HG02852 (cell line): ENCODE measurements around the gene PDLIM5.
"Not testable (repeated sequence)": the region's sequence is repeated elsewhere in the genome, so short reads cannot be mapped to it uniquely, and the experiment has no call there.

ENCODE experiments used
- ATAC-seq: cut with Tn5 transposase; IDR thresholded peaks from one replicate; pipeline ENCODE4 v1.9.1; 2021; ENCODE audit warnings: mild to moderate bottlenecking, moderate library complexity; ENCODE audit not compliant: unreplicated experiment

PDLIM5 gene

DNA sequence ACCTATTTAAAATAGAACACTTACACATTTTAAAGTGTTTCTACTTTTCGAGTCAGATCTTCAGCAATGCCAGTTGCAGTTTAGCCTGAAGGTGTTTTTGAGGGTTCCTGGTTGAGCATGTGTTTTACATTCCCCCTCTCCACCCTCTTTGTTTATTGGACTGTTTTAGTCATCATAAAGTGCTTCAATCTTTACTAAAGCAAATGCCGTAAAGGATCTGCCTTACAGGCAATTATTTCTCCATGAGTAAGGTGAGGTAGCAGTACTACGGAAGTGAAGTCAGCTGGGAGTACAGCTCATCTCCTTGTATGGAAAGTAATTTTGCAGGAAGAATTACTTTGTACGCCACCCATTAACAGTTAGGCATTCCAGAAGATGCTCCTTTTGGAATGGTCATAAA, 36.9 kb downstream of the PDLIM5 start:
- ATAC-seq: no peak

DNA sequence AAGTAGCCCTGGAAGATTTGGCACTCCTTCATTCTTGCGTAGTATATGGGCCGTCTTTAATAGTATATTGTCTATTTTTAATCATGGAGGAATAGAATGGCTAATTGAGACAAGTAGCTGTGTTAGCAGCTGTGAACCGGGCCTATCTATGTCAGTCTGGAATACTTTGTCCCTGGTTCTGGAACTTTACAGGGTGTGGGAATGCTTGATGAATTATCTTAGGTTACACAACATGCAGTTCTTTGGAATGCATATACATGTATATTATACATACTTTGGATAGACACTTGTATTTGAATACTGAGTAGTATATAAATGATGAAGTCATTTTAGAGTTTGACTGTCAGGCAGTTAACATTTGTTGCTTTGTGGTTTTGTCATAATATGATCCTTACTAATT, 37.4 kb downstream of the PDLIM5 start:
- no peak for ATAC-seq

DNA sequence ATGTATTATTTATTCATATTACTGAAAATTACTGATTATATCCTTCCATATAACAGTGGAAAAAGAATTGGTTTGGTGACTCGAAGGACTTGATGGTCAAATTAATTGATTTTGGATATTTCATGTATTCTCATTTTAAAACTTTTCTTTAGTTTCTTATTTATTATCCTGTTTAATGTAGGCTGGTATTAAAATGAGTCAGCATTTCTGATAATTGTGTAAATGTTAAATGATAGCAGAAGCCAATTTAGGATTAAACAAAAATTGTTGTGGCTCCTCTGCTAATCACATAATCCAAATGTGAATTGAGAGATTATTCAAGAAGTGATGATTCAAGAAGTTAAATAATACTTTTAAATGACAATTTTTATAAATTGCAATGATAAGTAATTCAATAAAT, 38.7 kb downstream of the PDLIM5 start:
- ATAC-seq: no peak

DNA sequence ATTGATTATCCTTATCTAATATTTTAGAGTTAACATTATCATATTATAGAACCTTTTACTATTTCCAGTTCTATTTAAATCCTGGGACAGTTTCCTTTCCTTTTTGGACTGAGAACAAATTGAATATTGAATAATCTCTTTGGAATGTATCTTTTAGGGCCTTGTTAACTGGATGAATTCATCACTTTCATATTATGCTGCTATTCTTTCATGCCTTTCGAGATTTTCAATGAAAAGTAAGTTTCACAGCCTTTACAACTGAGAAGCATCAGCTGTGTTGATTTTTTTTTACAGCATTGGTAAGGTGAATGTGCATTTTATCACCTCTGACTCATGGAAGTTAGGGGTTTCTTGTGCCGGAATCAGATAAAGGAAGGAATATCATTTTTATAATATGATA, 39.6 kb downstream of the PDLIM5 start:
- ATAC-seq: no peak

- ATAC-seq: no peak
Measured at GRCh38 chr4:94495408-94495807, 43.7 kb downstream of the PDLIM5 start.

DNA sequence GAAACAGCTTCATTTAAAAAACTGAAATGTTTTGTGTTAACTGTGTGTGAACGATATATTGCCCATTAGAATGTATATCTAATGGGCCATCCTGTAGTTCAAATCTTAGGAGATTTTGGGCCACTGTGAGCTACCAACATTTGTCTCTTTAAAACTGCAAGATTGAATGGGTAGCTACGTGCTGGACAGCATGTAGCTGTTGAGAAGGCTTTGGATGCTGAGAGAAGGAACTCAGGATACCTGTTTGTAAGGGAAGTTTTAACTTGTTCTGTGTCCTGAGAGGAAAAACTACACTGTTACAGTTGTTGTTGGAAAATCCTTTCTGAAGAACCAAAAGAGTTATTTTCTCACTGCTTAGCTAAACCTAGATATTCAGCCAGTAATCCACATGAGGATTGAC, 45.9 kb downstream of the PDLIM5 start:
- no peak for ATAC-seq

- ATAC-seq: no peak
Measured at GRCh38 chr4:94498502-94498901, 46.8 kb downstream of the PDLIM5 start.

- no peak for ATAC-seq
Measured at GRCh38 chr4:94500685-94501084, 48.9 kb downstream of the PDLIM5 start.

DNA sequence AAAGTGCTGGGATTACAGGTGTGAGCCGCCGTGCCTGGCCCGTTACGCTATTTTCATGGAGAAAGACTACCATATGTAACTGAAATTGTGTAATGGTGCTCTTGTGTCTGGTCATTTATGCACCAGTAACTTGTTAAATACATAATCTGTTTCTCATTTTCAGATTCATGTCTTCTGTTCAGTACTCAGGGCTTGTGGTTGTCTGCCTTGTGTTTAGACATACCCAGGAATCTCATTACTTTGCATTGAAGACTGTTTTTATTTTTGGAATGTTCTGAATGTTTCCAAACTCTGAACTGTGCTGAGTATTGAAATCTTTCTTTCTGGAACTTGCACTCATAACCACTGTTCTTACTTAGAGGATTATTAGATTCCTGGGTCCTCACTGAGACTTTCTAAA, 52.8 kb downstream of the PDLIM5 start:
- peak; percentile 55 for ATAC-seq

DNA sequence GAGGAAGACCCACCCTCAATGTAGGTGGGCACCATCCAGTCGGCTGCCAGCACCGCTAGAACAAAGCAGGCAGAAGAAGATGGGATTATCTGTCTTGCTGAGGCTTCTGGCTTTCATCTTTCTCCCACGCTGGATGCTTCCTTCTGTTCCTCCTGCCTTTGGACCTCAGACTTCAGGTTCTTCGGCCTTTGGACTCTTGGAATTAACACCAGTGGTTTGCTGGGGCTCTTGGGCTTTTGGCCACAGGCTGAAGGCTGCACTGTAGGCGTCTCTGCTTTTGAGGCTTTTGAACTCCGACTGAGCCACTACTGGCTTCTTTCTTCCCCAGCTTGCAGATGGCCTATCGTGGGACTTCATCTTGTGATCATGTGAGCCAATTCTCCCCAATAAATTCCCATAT, 55.1 kb downstream of the PDLIM5 start:
- ATAC-seq: no peak

DNA sequence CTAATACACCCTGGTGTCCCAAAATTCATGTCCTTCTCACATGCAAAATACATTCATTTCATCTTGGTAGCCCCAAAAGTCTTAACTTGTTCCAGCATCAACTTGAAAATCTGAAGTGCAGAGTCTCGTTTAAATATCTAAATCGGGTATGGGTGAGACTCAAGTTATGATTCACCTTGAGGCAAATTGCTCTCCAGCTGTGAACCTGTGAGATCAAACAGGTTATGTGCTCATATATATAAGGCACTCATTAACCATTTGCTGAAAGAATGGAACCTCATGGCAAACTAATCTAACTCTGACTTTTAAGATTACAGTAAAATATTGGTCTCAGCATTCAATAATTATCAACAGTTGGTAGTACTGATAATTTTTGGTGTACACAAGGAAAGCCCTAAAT, 55.5 kb downstream of the PDLIM5 start:
- ATAC-seq: peak; percentile 33

DNA sequence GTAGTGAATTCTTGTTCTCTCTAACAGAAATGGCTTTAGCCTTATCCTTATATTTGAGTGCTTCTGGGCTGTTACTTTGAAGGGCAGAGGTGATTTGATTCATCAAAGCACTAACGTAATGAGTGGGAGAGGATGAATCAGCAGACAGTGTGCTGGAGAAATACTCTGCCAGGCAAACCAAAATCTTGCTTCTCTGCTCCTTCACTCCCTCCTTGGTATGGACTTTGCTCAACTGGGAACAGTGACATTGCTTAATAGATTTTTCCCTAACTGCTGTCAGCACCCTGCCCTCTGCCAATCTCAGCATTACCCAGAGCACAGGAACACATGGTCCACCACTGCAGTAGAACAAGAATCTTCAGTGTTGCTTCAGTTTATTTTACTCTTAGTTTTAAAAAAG, 56.0 kb downstream of the PDLIM5 start:
- ATAC-seq: peak; percentile 50

DNA sequence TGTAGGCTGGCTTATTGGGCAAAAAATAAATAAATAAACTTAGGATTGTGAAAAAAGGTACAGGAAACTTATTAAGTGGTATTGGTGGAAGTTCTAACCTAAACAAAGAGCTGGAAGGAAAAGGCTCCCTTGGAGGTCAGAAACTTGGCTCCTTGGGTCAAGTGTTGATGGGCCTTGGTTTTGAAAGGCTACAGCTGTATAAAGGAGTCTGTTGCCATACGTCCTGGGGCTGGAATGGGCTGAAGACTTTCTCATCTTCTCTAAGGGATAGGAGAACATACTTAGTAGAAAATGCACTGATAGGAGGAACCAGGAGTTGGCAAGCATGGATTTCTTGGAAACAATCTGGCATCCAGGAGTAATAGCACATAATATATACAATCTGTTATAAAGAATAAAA, 56.6 kb downstream of the PDLIM5 start:
- ATAC-seq: no peak

GRCh38 chr4:94508806-94509205, 57.1 kb downstream of the PDLIM5 start:
- no peak for ATAC-seq

DNA sequence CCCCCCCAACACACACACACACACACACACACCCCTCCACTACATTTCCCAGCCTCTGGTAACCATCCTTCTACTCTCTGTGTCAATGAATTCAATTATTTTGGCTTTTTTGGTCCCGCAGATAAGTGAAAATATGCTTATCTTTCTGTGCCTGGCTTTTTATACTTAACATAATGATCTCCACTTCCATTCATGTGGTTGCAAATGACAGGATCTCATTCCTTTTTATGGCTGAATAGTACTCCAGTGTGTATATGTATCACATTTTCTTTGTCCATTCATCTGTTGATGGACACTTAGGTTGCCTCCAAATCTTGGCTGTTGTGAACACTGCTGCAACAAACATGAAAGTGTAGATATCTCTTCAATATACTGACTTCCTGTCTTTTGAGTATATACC, 59.8 kb downstream of the PDLIM5 start:
- no peak for ATAC-seq

- ATAC-seq: not testable (repeated sequence)
Measured at GRCh38 chr4:94513532-94513931, 61.8 kb downstream of the PDLIM5 start.

GRCh38 chr4:94515365-94515764, 63.6 kb downstream of the PDLIM5 start:
- ATAC-seq: no peak

- no peak for ATAC-seq
Measured at GRCh38 chr4:94516067-94516466, 64.3 kb downstream of the PDLIM5 start.

DNA sequence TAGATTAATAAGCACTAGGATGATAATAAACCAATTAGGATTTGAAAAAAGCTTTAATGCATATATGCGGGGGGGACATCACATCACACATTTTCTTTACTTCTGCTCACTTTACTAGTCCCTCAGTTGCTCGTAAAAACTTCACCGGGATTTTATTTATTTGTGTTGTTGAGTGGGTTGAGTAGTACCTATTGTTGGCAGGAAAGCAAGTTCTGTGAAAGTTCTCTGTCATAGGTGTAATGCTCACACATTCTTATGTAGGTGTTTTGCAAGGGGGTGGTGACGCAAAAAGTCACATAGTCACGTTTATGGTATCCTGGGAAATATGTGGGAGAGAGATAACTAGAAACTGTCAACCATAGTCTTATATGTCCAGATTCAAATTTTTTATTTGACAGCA, 65.3 kb downstream of the PDLIM5 start:
- no peak for ATAC-seq

DNA sequence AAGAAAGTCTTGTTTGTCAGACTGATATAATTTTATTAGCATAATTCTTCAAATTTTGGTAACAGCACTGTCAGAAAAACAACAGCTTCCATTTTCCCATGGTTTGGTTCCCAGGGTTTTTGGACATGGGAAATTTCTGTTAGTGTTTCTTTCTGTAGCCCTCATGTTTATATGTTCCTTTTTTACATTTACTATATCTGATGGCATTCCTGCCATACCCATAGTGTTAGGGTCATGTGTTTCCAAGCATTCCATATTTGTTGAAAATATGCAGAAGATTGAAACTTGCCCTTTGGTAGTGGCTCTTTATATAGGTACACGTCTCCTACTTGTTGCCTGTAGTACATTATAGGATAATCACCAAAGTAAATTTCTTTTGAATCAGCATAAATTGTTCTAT, 65.8 kb downstream of the PDLIM5 start:
- ATAC-seq: no peak

DNA sequence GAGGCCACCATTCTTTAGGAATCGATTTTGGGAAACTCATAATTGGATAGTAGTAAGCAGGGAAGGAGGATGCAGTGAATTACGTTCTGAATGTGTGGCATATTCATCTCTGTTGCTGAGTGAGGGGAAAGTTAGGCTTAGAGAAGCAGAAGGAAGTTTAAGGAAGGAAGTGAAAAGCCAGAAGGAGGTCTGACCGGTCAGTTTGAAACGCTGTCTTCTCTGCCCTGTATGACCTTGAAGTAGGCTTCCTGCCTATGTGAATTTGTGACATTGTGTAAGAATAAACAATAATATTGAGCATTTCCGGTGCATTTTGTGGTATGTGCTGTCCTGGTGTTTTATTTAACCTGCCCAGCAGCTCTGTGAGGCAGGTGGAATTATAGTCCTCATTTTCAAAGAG, 67.3 kb downstream of the PDLIM5 start:
- peak; percentile 50 for ATAC-seq

- peak; percentile 50 for ATAC-seq
Measured at GRCh38 chr4:94519925-94520789, 68.4 kb downstream of the PDLIM5 start.

GRCh38 chr4:94523033-94523580, 71.4 kb downstream of the PDLIM5 start:
- ATAC-seq: no peak
